Measurements from ENCODE around the gene CD300E. TPM values are rescaled to one million over a fixed set of nuclear protein-coding genes. Genes with fewer than 3 reads are reported as not detected.

Gene CD300E
- total RNA-seq (10 to 100 TPM in 1 of 2 donors, 1 to 10 TPM in 1; 3.2 to 28.7 TPM), polyA plus RNA-seq (ENCODE audit: insufficient read length in 6 of 6) (under 1 TPM; 0.24 to 0.74 (median 0.42) TPM)
- long read RNA-seq, donor 1: 0 reads
- long read RNA-seq, donor 2: 0 reads
- long read RNA-seq, donor 3: 0 reads
- long read RNA-seq, donor 4: 0 reads
- long read RNA-seq, donor 5: 0 reads
- long read RNA-seq, donor 6, partial matches to known transcripts: 0 of 1 reads
- long read RNA-seq, donor 6, other reads (novel, unspliced or antisense): 0 of 1 reads
- long read RNA-seq, donor 7: 0 reads
- long read RNA-seq, donor 8: 0 reads
- long read RNA-seq, donor 9: 0 reads
- long read RNA-seq, donor 10, partial matches to known transcripts: 0 of 3 reads
- long read RNA-seq, donor 10, other reads (novel, unspliced or antisense): 2 of 3 reads
- long read RNA-seq, donor 11: 0 reads
- long read RNA-seq, donor 12, partial matches to known transcripts: 0 of 1 reads
- long read RNA-seq, donor 12, other reads (novel, unspliced or antisense): 0 of 1 reads

DNA sequence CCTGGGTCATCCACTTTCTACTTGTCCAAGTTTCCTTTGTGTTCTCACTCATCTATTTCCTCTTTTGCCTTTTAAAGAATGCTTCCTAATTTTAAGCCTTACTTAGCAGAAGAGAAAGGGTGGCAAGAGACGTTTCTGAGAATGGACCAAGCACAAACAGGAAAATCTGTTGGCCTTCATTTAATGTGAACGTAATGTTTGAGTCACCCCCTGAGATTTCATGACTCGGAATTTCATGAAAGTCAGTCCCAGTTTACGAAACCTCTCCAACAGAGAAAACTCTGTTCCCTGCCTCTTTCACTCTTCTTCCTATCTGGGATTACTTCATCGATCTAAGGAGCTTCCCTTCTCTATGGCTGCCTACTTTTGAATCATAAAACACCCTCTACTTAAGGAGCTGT, at the start of gene CD300E:
TSS of gene CD300E (minus strand) at position 46 of the 401 bp plus-strand sequence. CDS start 117 bp downstream, outside the sequence.
- TF ChIP-seq CTCF (IDR thresholded peaks at IDR 0.05): no peak
- intact Hi-C loops (cut with DNase I): no loop called here
- H3K4me3 ChIP-seq: peak within 1 kb of the TSS in 1 of 2 donors; percentile 42
- H3K9me3 ChIP-seq: peaks cover 0 to 5% of the 10 kb centered on the region in 2 donors
- no peak for DNase-seq
- peaks cover 0 to 9% of the 10 kb centered on the region in 2 donors for H3K4me1 ChIP-seq
- peaks cover 0 to 53% of the 10 kb centered on the region in 2 donors for H3K27me3 ChIP-seq
- H3K36me3 ChIP-seq: no peaks in the 10 kb centered on the region
- peak within 1 kb of the TSS; percentile 23 to 79 for H3K27ac ChIP-seq
- peak; percentile 51 for ATAC-seq

- no peaks in the 10 kb centered on the region for H3K4me1 ChIP-seq
- H3K9me3 ChIP-seq: no peaks in the 10 kb centered on the region
- H3K36me3 ChIP-seq: no peaks in the 10 kb centered on the region
- H3K4me3 ChIP-seq: no peak overlapping the region
- TF ChIP-seq CTCF (IDR thresholded peaks at IDR 0.05): no peak
- no peak overlapping the region for H3K27ac ChIP-seq
- peak; percentile 100 for ATAC-seq
- intact Hi-C loops (cut with DNase I): no loop called here
- DNase-seq: peak; percentile 83 to 94 (median 86)
- H3K27me3 ChIP-seq: peaks cover 0 to 83% of the 10 kb centered on the region in 2 donors
Measured at GRCh38 chr17:74671031-74671771, 47.7 kb upstream of the CD300E start.

DNA sequence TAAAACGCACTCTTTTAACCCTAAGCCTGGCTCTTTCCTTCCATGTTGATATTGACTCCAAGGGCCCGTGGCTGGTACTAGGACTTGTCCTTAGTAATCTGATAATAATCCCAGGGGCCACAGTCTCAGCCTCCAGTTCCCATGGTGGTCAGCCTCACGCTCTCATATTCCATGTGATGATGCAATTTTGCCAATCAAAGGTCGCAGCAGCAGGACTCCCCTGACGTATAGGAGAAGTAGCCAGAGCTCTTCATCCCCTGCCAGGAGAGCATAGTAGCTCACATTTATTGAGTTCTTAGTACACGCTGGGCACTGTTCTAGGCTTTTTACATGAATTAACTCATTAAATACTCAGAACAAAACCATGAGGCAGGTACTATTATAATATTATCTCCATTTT, 46.8 kb upstream of the CD300E start:
- DNase-seq: no peak
- no peak for ATAC-seq
- intact Hi-C loops (cut with DNase I): no loop called here
- H3K4me1 ChIP-seq: no peaks in the 10 kb centered on the region
- no peak overlapping the region for H3K27ac ChIP-seq
- no peak for TF ChIP-seq CTCF (IDR thresholded peaks at IDR 0.05)
- H3K4me3 ChIP-seq: no peak overlapping the region
- no peaks in the 10 kb centered on the region for H3K9me3 ChIP-seq
- H3K27me3 ChIP-seq: peaks cover 0 to 89% of the 10 kb centered on the region in 2 donors
- no peaks in the 10 kb centered on the region for H3K36me3 ChIP-seq

DNA sequence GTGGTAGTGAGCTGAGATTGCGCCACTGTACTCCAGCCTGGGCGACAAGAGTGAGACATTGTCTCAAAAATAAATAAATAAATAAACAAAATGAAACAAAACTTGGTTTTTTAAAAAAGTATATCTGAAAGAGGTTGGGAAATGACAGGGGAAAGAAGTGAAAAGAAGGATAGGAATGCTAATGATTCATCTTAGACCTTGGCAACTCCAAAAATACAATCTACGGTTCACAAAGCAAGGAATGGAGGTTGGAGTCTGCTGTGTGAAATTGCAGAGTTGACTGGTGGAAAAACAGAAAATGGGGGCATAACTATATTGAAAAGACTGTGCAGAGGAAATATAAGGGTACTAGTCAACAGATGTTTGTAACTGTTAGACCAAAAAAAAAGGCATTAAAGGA, 40.0 kb upstream of the CD300E start:
- Histone ChIP-seq H3K27me3 (peaks cover 0 to 52% of the 10 kb centered on the region in 2 donors), H3K36me3 (no peaks in the 10 kb centered on the region), H3K9me3 (no peaks in the 10 kb centered on the region), H3K4me3 (no peak overlapping the region), H3K27ac (no peak overlapping the region), H3K4me1 (no peaks in the 10 kb centered on the region)
- no peak for TF ChIP-seq CTCF (IDR thresholded peaks at IDR 0.05)
- DNase-seq: no peak
- intact Hi-C loops (cut with DNase I): no loop called here
- ATAC-seq: no peak

DNA sequence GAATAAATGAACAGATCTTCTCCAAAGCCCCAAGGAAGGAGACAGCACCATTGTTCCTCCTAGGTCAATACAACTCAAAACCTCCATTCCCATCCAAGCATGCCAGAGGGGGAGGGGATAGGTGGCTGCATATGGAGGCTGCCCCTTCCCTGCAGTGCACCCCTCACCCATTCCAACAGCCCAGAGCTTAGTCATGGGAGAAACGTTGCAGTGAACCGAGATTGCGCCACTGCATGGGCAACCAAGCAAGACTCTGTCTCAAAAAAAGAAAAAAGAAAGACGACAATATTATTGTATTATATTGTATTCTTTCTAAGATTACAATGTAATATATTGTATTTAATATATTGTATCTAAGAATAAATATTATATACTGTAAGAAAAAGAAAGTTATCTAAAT, 36.4 kb upstream of the CD300E start:
- intact Hi-C loops (cut with DNase I): loop anchor here in 1 of 2 donors (5.0 kb wide), 1 partner anchor 77 kb away; the partner anchor contains the start of gene RAB37
- no peak for ATAC-seq

More for the DNA sequence above, 36.4 kb upstream of the CD300E start:
- no peak for DNase-seq
- H3K9me3 ChIP-seq: no peaks in the 10 kb centered on the region
- H3K36me3 ChIP-seq: no peaks in the 10 kb centered on the region
- H3K27me3 ChIP-seq: peaks cover 0 to 38% of the 10 kb centered on the region in 2 donors
- TF ChIP-seq CTCF (IDR thresholded peaks at IDR 0.05): no peak
- no peak overlapping the region for H3K4me3 ChIP-seq
- no peak overlapping the region for H3K27ac ChIP-seq
- H3K4me1 ChIP-seq: peaks cover 0 to 7% of the 10 kb centered on the region in 2 donors
